Measurements from ENCODE around the gene TOP2A.

GRCh38 chr17:40433551-40434415, 16.1 kb upstream of the TOP2A start:
- TF ChIP-seq CTCF (conservative IDR thresholded peaks at IDR 0.05 in 1 of 2, IDR thresholded peaks at IDR 0.05 in 1 of 2; ENCODE audit: low read depth in 1 of 2, low read length in 2 of 2) (peak; percentile 43 to 57), EZH2 (IDR thresholded peaks at IDR 0.05; ENCODE audit: low read length, missing control alignments) (no peak)
